ENCODE measurements around the gene PSPN.
A peak's percentile ranks its signal among the peaks of the same experiment; 100 is the strongest.

The PSPN gene

GRCh38 chr19:6396305-6396704, 20.6 kb upstream of the PSPN start:
- Histone ChIP-seq H3K36me3 (ENCODE audit: insufficient read depth, low read length) (no peaks in the 10 kb centered on the region), H3K27ac (ENCODE audit: low read depth, low read length) (no peak overlapping the region), H3K4me1 (ENCODE audit: insufficient read depth, low read length) (peaks cover 8% of the 10 kb centered on the region), H3K27me3 (ENCODE audit: control insufficient read depth in 1 of 2, insufficient read depth in 2 of 2, low read length in 2 of 2) (no peaks in the 10 kb centered on the region), H3K9ac (ENCODE audit: low read length) (no peak overlapping the region), H3K4me3 (ENCODE audit: low read depth in 1 of 2, low read length in 2 of 2) (no peak overlapping the region), H3K9me3 (ENCODE audit: low read length) (no peaks in the 10 kb centered on the region)

GRCh38 chr19:6394831-6395230, 19.1 kb upstream of the PSPN start:
- H3K9ac ChIP-seq (ENCODE audit: low read length), result no peak overlapping the region
- no peaks in the 10 kb centered on the region for H3K36me3 ChIP-seq (ENCODE audit: insufficient read depth, low read length)
- H3K9me3 ChIP-seq (ENCODE audit: low read length), result no peaks in the 10 kb centered on the region
- H3K4me3 ChIP-seq (ENCODE audit: low read depth in 1 of 2, low read length in 2 of 2), result no peak overlapping the region
- no peaks in the 10 kb centered on the region for H3K27me3 ChIP-seq (ENCODE audit: control insufficient read depth in 1 of 2, insufficient read depth in 2 of 2, low read length in 2 of 2)
- H3K27ac ChIP-seq (ENCODE audit: low read depth, low read length), result no peak overlapping the region
- H3K4me1 ChIP-seq (ENCODE audit: insufficient read depth, low read length), result peaks cover 8% of the 10 kb centered on the region

GRCh38 chr19:6393983-6394412, 18.3 kb upstream of the PSPN start:
- Histone ChIP-seq H3K9ac (ENCODE audit: low read length) (peak overlapping the region; percentile 75), H3K27ac (ENCODE audit: low read depth, low read length) (peak overlapping the region; percentile 95), H3K4me1 (ENCODE audit: insufficient read depth, low read length) (peaks cover 8% of the 10 kb centered on the region), H3K9me3 (ENCODE audit: low read length) (no peaks in the 10 kb centered on the region), H3K4me3 (ENCODE audit: low read depth in 1 of 2, low read length in 2 of 2) (peak overlapping the region; percentile 34 to 91), H3K27me3 (ENCODE audit: control insufficient read depth in 1 of 2, insufficient read depth in 2 of 2, low read length in 2 of 2) (no peaks in the 10 kb centered on the region), H3K36me3 (ENCODE audit: insufficient read depth, low read length) (no peaks in the 10 kb centered on the region)

- Histone ChIP-seq H3K4me3 (ENCODE audit: low read depth in 1 of 2, low read length in 2 of 2) (peak within 1 kb of the TSS; percentile 34 to 91), H3K36me3 (ENCODE audit: insufficient read depth, low read length) (peaks cover 4% of the 10 kb centered on the region), H3K9ac (ENCODE audit: low read length) (peak within 1 kb of the TSS; percentile 75), H3K27ac (ENCODE audit: low read depth, low read length) (peak within 1 kb of the TSS; percentile 95), H3K9me3 (ENCODE audit: low read length) (no peaks in the 10 kb centered on the region), H3K27me3 (ENCODE audit: control insufficient read depth in 1 of 2, insufficient read depth in 2 of 2, low read length in 2 of 2) (no peaks in the 10 kb centered on the region), H3K4me1 (ENCODE audit: insufficient read depth, low read length) (peaks cover 8% of the 10 kb centered on the region)
Observed at GRCh38 chr19:6393074-6393982, 17.6 kb upstream of the PSPN start, which contains the start of gene GTF2F1. Gene GTF2F1 (minus strand): TSS chr19:6393164. CDS start chr19:6392995, 169 bp downstream.

- Histone ChIP-seq H3K9me3 (ENCODE audit: low read length) (no peaks in the 10 kb centered on the region), H3K27me3 (ENCODE audit: control insufficient read depth in 1 of 2, insufficient read depth in 2 of 2, low read length in 2 of 2) (no peaks in the 10 kb centered on the region), H3K4me1 (ENCODE audit: insufficient read depth, low read length) (peaks cover 8% of the 10 kb centered on the region), H3K4me3 (ENCODE audit: low read depth in 1 of 2, low read length in 2 of 2) (peak overlapping the region; percentile 34 to 91), H3K36me3 (ENCODE audit: insufficient read depth, low read length) (peaks cover 13% of the 10 kb centered on the region), H3K9ac (ENCODE audit: low read length) (peak overlapping the region; percentile 75), H3K27ac (ENCODE audit: low read depth, low read length) (peak overlapping the region; percentile 95)
Observed at GRCh38 chr19:6392221-6393073, 16.7 kb upstream of the PSPN start.

- H3K9me3 ChIP-seq (ENCODE audit: low read length), result no peaks in the 10 kb centered on the region
- no peak overlapping the region for H3K4me3 ChIP-seq (ENCODE audit: low read depth in 1 of 2, low read length in 2 of 2)
- peaks cover 39% of the 10 kb centered on the region for H3K36me3 ChIP-seq (ENCODE audit: insufficient read depth, low read length)
- H3K4me1 ChIP-seq (ENCODE audit: insufficient read depth, low read length), result peaks cover 5% of the 10 kb centered on the region
- H3K9ac ChIP-seq (ENCODE audit: low read length), result no peak overlapping the region
- no peaks in the 10 kb centered on the region for H3K27me3 ChIP-seq (ENCODE audit: control insufficient read depth in 1 of 2, insufficient read depth in 2 of 2, low read length in 2 of 2)
- H3K27ac ChIP-seq (ENCODE audit: low read depth, low read length), result no peak overlapping the region
Observed at GRCh38 chr19:6387372-6387771, 11.6 kb upstream of the PSPN start.

- Histone ChIP-seq H3K9me3 (ENCODE audit: low read length) (no peaks in the 10 kb centered on the region), H3K27me3 (ENCODE audit: control insufficient read depth in 1 of 2, insufficient read depth in 2 of 2, low read length in 2 of 2) (no peaks in the 10 kb centered on the region), H3K4me3 (ENCODE audit: low read depth in 1 of 2, low read length in 2 of 2) (no peak overlapping the region), H3K27ac (ENCODE audit: low read depth, low read length) (no peak overlapping the region), H3K36me3 (ENCODE audit: insufficient read depth, low read length) (peaks cover 66% of the 10 kb centered on the region), H3K4me1 (ENCODE audit: insufficient read depth, low read length) (no peaks in the 10 kb centered on the region), H3K9ac (ENCODE audit: low read length) (no peak overlapping the region)
Observed at GRCh38 chr19:6384381-6384780, 8.6 kb upstream of the PSPN start.

GRCh38 chr19:6383188-6383587, 7.5 kb upstream of the PSPN start:
- Histone ChIP-seq H3K9ac (ENCODE audit: low read length) (no peak overlapping the region), H3K36me3 (ENCODE audit: insufficient read depth, low read length) (peaks cover 61% of the 10 kb centered on the region), H3K27ac (ENCODE audit: low read depth, low read length) (no peak overlapping the region), H3K9me3 (ENCODE audit: low read length) (no peaks in the 10 kb centered on the region), H3K4me1 (ENCODE audit: insufficient read depth, low read length) (no peaks in the 10 kb centered on the region), H3K27me3 (ENCODE audit: control insufficient read depth in 1 of 2, insufficient read depth in 2 of 2, low read length in 2 of 2) (no peaks in the 10 kb centered on the region), H3K4me3 (ENCODE audit: low read depth in 1 of 2, low read length in 2 of 2) (no peak overlapping the region)

- H3K4me1 ChIP-seq (ENCODE audit: insufficient read depth, low read length), result no peaks in the 10 kb centered on the region
Observed at GRCh38 chr19:6381030-6381750, 5.5 kb upstream of the PSPN start.

GRCh38 chr19:6379744-6380143, 4.0 kb upstream of the PSPN start:
- Histone ChIP-seq H3K27ac (ENCODE audit: low read depth, low read length) (no peak overlapping the region), H3K36me3 (ENCODE audit: insufficient read depth, low read length) (peaks cover 44% of the 10 kb centered on the region), H3K27me3 (ENCODE audit: control insufficient read depth in 1 of 2, insufficient read depth in 2 of 2, low read length in 2 of 2) (no peaks in the 10 kb centered on the region)

More at GRCh38 chr19:6381030-6381750, 5.5 kb upstream of the PSPN start:
- Histone ChIP-seq H3K9me3 (ENCODE audit: low read length) (no peaks in the 10 kb centered on the region), H3K36me3 (ENCODE audit: insufficient read depth, low read length) (peaks cover 44% of the 10 kb centered on the region), H3K4me3 (ENCODE audit: low read depth in 1 of 2, low read length in 2 of 2) (no peak overlapping the region), H3K9ac (ENCODE audit: low read length) (no peak overlapping the region), H3K27ac (ENCODE audit: low read depth, low read length) (no peak overlapping the region), H3K27me3 (ENCODE audit: control insufficient read depth in 1 of 2, insufficient read depth in 2 of 2, low read length in 2 of 2) (no peaks in the 10 kb centered on the region)

GRCh38 chr19:6378486-6378885, 2.8 kb upstream of the PSPN start:
- Histone ChIP-seq H3K4me1 (ENCODE audit: insufficient read depth, low read length) (peaks cover 8% of the 10 kb centered on the region), H3K9me3 (ENCODE audit: low read length) (no peaks in the 10 kb centered on the region), H3K9ac (ENCODE audit: low read length) (no peak overlapping the region), H3K27ac (ENCODE audit: low read depth, low read length) (peak overlapping the region; percentile 34), H3K4me3 (ENCODE audit: low read depth in 1 of 2, low read length in 2 of 2) (no peak overlapping the region), H3K27me3 (ENCODE audit: control insufficient read depth in 1 of 2, insufficient read depth in 2 of 2, low read length in 2 of 2) (no peaks in the 10 kb centered on the region), H3K36me3 (ENCODE audit: insufficient read depth, low read length) (peaks cover 36% of the 10 kb centered on the region)

More at GRCh38 chr19:6379744-6380143, 4.0 kb upstream of the PSPN start:
- Histone ChIP-seq H3K9ac (ENCODE audit: low read length) (no peak overlapping the region), H3K4me1 (ENCODE audit: insufficient read depth, low read length) (no peaks in the 10 kb centered on the region), H3K4me3 (ENCODE audit: low read depth in 1 of 2, low read length in 2 of 2) (no peak overlapping the region), H3K9me3 (ENCODE audit: low read length) (no peaks in the 10 kb centered on the region)
